ENCODE measurements around the gene MAPT. TPM values are rescaled to one million over a fixed set of nuclear protein-coding genes. Genes with fewer than 3 reads are reported as not detected.

Gene MAPT
- total RNA-seq, 1 donor from 2014 or later = 0.18 TPM

DNA sequence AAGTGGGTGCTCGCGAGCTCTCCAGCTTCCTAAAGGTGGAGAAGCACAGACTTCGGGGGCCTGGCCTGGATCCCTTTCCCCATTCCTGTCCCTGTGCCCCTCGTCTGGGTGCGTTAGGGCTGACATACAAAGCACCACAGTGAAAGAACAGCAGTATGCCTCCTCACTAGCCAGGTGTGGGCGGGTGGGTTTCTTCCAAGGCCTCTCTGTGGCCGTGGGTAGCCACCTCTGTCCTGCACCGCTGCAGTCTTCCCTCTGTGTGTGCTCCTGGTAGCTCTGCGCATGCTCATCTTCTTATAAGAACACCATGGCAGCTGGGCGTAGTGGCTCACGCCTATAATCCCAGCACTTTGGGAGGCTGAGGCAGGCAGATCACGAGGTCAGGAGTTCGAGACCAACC is 102.8 kb downstream of the MAPT start:
- ChIA-PET CTCF (no interaction called here), POLR2A (no interaction called here)
- Mint-ChIP-seq H3K27ac (no peak overlapping the region), H3K4me3 (no peak overlapping the region), H3K27me3 (no peaks in the 10 kb centered on the region), H3K9me3 (no peaks in the 10 kb centered on the region), H3K4me1 (no peaks in the 10 kb centered on the region), H3K36me3 (ENCODE audit: low read depth) (no peaks in the 10 kb centered on the region)
- TF ChIP-seq, protein P1, sequence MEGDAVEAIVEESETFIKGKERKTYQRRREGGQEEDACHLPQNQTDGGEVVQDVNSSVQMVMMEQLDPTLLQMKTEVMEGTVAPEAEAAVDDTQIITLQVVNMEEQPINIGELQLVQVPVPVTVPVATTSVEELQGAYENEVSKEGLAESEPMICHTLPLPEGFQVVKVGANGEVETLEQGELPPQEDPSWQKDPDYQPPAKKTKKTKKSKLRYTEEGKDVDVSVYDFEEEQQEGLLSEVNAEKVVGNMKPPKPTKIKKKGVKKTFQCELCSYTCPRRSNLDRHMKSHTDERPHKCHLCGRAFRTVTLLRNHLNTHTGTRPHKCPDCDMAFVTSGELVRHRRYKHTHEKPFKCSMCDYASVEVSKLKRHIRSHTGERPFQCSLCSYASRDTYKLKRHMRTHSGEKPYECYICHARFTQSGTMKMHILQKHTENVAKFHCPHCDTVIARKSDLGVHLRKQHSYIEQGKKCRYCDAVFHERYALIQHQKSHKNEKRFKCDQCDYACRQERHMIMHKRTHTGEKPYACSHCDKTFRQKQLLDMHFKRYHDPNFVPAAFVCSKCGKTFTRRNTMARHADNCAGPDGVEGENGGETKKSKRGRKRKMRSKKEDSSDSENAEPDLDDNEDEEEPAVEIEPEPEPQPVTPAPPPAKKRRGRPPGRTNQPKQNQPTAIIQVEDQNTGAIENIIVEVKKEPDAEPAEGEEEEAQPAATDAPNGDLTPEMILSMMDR (IDR thresholded peaks at IDR 0.05) = no peak
- intact Hi-C loops (cut with micrococcal nuclease) = no loop called here
- DNase-seq (no peak), ATAC-seq (ENCODE audit: low read depth) (no peak)

DNA sequence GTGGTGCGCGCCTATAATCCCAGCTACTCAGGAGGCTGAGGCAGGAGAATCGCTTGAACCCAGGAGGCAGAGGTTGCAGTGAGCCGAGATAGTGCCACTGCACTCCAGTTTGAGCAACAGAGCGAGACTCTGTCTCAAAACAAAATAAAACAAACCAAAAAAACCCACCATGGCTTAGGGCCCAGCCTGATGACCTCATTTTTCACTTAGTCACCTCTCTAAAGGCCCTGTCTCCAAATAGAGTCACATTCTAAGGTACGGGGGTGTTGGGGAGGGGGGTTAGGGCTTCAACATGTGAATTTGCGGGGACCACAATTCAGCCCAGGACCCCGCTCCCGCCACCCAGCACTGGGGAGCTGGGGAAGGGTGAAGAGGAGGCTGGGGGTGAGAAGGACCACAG is 103.3 kb downstream of the MAPT start:
- no peaks in the 10 kb centered on the region for H3K27me3 Mint-ChIP-seq
- intact Hi-C loops (cut with micrococcal nuclease) = no loop called here

DNA sequence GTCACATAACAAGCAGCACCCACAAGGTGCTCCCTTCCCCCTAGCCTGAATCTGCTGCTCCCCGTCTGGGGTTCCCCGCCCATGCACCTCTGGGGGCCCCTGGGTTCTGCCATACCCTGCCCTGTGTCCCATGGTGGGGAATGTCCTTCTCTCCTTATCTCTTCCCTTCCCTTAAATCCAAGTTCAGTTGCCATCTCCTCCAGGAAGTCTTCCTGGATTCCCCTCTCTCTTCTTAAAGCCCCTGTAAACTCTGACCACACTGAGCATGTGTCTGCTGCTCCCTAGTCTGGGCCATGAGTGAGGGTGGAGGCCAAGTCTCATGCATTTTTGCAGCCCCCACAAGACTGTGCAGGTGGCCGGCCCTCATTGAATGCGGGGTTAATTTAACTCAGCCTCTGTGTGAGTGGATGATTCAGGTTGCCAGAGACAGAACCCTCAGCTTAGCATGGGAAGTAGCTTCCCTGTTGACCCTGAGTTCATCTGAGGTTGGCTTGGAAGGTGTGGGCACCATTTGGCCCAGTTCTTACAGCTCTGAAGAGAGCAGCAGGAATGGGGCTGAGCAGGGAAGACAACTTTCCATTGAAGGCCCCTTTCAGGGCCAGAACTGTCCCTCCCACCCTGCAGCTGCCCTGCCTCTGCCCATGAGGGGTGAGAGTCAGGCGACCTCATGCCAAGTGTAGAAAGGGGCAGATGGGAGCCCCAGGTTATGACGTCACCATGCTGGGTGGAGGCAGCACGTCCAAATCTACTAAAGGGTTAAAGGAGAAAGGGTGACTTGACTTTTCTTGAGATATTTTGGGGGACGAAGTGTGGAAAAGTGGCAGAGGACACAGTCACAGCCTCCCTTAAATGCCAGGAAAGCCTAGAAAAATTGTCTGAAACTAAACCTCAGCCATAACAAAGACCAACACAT is 104.9 kb downstream of the MAPT start, which contains the start of gene STH:
STH (plus strand) TSS at position 264 of the 913 bp plus-strand sequence; CDS start at position 294, 30 bp downstream.
- CTCF ChIA-PET = interaction anchor here (5.8 to 7.4 kb wide), 2 partner anchors 45 to 213 kb away, joined by 49 to 67 read pairs; no protein-coding TSS in a partner anchor
- peaks cover 2% of the 10 kb centered on the region for H3K4me1 Mint-ChIP-seq
- no peak within 1 kb of the TSS for H3K27ac Mint-ChIP-seq
- no peak for ATAC-seq (ENCODE audit: low read depth)
- H3K9me3 Mint-ChIP-seq = no peaks in the 10 kb centered on the region
- POLR2A ChIA-PET = no interaction called here
- DNase-seq = no peak
- H3K4me3 Mint-ChIP-seq = no peak within 1 kb of the TSS
- intact Hi-C loops (cut with micrococcal nuclease) = no loop called here
- TF ChIP-seq, protein P1 (IDR thresholded peaks at IDR 0.05) = no peak
- H3K36me3 Mint-ChIP-seq (ENCODE audit: low read depth) = no peaks in the 10 kb centered on the region
- H3K27me3 Mint-ChIP-seq = no peaks in the 10 kb centered on the region

More for the DNA sequence above, 103.3 kb downstream of the MAPT start:
- CTCF ChIA-PET = no interaction called here
- Mint-ChIP-seq H3K9me3 (no peaks in the 10 kb centered on the region), H3K27ac (no peak overlapping the region), H3K36me3 (ENCODE audit: low read depth) (no peaks in the 10 kb centered on the region), H3K4me3 (no peak overlapping the region), H3K4me1 (no peaks in the 10 kb centered on the region)
- ATAC-seq (ENCODE audit: low read depth) (no peak), DNase-seq (no peak)
- POLR2A ChIA-PET = no interaction called here
- TF ChIP-seq, protein P1 (IDR thresholded peaks at IDR 0.05) = no peak

DNA sequence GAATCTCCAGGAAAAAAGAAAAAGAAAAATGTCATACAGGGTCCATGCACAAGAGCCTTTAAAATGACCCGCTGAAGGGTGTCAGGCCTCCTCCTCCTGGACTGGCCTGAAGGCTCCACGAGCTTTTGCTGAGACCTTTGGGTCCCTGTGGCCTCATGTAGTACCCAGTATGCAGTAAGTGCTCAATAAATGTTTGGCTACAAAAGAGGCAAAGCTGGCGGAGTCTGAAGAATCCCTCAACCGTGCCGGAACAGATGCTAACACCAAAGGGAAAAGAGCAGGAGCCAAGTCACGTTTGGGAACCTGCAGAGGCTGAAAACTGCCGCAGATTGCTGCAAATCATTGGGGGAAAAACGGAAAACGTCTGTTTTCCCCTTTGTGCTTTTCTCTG is 105.5 kb downstream of the MAPT start:
- POLR2A ChIA-PET = no interaction called here
- Mint-ChIP-seq H3K36me3 (ENCODE audit: low read depth) (no peaks in the 10 kb centered on the region), H3K27ac (no peak overlapping the region), H3K27me3 (no peaks in the 10 kb centered on the region), H3K4me1 (peaks cover 2% of the 10 kb centered on the region), H3K4me3 (no peak overlapping the region), H3K9me3 (no peaks in the 10 kb centered on the region)
- intact Hi-C loops (cut with micrococcal nuclease) = loop anchor here (5.0 kb wide), 1 partner anchor 192 kb away; the partner anchor contains the start of gene KANSL1
- TF ChIP-seq, protein P1 (IDR thresholded peaks at IDR 0.05) = no peak
- ATAC-seq (ENCODE audit: low read depth) = no peak
- DNase-seq = no peak
- CTCF ChIA-PET = interaction anchor here (5.8 to 7.4 kb wide), 2 partner anchors 44 to 212 kb away, joined by 49 to 67 read pairs; no protein-coding TSS in a partner anchor

DNA sequence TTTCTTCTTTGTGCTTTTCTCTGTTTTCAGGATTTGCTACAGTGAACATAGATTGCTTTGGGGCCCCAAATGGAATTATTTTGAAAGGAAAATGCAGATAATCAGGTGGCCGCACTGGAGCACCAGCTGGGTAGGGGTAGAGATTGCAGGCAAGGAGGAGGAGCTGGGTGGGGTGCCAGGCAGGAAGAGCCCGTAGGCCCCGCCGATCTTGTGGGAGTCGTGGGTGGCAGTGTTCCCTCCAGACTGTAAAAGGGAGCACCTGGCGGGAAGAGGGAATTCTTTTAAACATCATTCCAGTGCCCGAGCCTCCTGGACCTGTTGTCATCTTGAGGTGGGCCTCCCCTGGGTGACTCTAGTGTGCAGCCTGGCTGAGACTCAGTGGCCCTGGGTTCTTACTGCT is 105.9 kb downstream of the MAPT start:
- no peaks in the 10 kb centered on the region for H3K36me3 Mint-ChIP-seq (ENCODE audit: low read depth)
- ATAC-seq (ENCODE audit: low read depth) (no peak), DNase-seq (no peak)
- intact Hi-C loops (cut with micrococcal nuclease) = loop anchor here (5.0 kb wide), 1 partner anchor 192 kb away; the partner anchor contains the start of gene KANSL1
- TF ChIP-seq, protein P1 (IDR thresholded peaks at IDR 0.05) = no peak
- CTCF ChIA-PET = interaction anchor here (1.8 to 7.4 kb wide), 3 partner anchors 25 to 212 kb away, joined by 6 to 67 read pairs (median 49); no protein-coding TSS in a partner anchor
- H3K27ac Mint-ChIP-seq = no peak overlapping the region
- H3K4me3 Mint-ChIP-seq = no peak overlapping the region
- peaks cover 2% of the 10 kb centered on the region for H3K4me1 Mint-ChIP-seq
- H3K27me3 Mint-ChIP-seq = no peaks in the 10 kb centered on the region
- H3K9me3 Mint-ChIP-seq = no peaks in the 10 kb centered on the region
- POLR2A ChIA-PET = no interaction called here

All from activated B cell treated with CpG ODN at 0.5 μM for 24 hours (primary cell).